Measurements from ENCODE around the gene HM13.

HM13 gene

GRCh38 chr20:31560746-31561598 lies 46.7 kb downstream of the HM13 start:
- no peak overlapping the region for H3K4me3 ChIP-seq (ENCODE audit: low read length)
- no peak for TF ChIP-seq CTCF (IDR thresholded peaks at IDR 0.05; ENCODE audit: insufficient read depth, low read depth, low read length, missing control alignments)
- DNase-seq (ENCODE audit: low read depth): peak; percentile 95

- TF ChIP-seq CTCF (IDR thresholded peaks at IDR 0.05; ENCODE audit: insufficient read depth, low read depth, low read length, missing control alignments): no peak
- no peak for DNase-seq (ENCODE audit: low read depth)
- H3K4me3 ChIP-seq (ENCODE audit: low read length): no peak overlapping the region
These were observed 48.0 kb downstream of the HM13 start for GRCh38 chr20:31562241-31562640.

GRCh38 chr20:31564284-31564683 lies 50.0 kb downstream of the HM13 start:
- DNase-seq (ENCODE audit: low read depth): no peak
- H3K4me3 ChIP-seq (ENCODE audit: low read length): no peak overlapping the region
- no peak for TF ChIP-seq CTCF (IDR thresholded peaks at IDR 0.05; ENCODE audit: insufficient read depth, low read depth, low read length, missing control alignments)

GRCh38 chr20:31565699-31566318 lies 51.6 kb downstream of the HM13 start:
- H3K4me3 ChIP-seq (ENCODE audit: low read length): no peak overlapping the region
- DNase-seq (ENCODE audit: low read depth): peak; percentile 95
- TF ChIP-seq CTCF (IDR thresholded peaks at IDR 0.05; ENCODE audit: insufficient read depth, low read depth, low read length, missing control alignments): no peak

GRCh38 chr20:31566319-31566657 lies 52.0 kb downstream of the HM13 start:
- H3K4me3 ChIP-seq (ENCODE audit: low read length): no peak overlapping the region
- peak; percentile 42 for DNase-seq (ENCODE audit: low read depth)
- TF ChIP-seq CTCF (IDR thresholded peaks at IDR 0.05; ENCODE audit: insufficient read depth, low read depth, low read length, missing control alignments): no peak

GRCh38 chr20:31566658-31567379 lies 52.6 kb downstream of the HM13 start:
- no peak overlapping the region for H3K4me3 ChIP-seq (ENCODE audit: low read length)
- peak; percentile 70 for DNase-seq (ENCODE audit: low read depth)

More at GRCh38 chr20:31566658-31567379, 52.6 kb downstream of the HM13 start:
- TF ChIP-seq CTCF (IDR thresholded peaks at IDR 0.05; ENCODE audit: insufficient read depth, low read depth, low read length, missing control alignments): peak; percentile 32

All from epithelial cell of esophagus (primary cell).